SK-N-SH (cell line): ENCODE measurements around the gene FXYD5. TPM values are rescaled to one million over a fixed set of nuclear protein-coding genes. Genes with fewer than 3 reads are reported as not detected.
A peak's percentile ranks its signal among the peaks of the same experiment; 100 is the strongest.

Experiments
- CTCF ChIA-PET: fragments of 300-600, 350-600 bp; formaldehyde crosslinking; extraction: SDS; loops from one replicate; lab custom pipeline; 2021; lab: Yijun Ruan, JAX
- POLR2A ChIA-PET: fragments of 350-600 bp; sonication (Branson Sonifier 250); formaldehyde crosslinking; extraction: SDS; loops from one replicate; lab custom pipeline; 2020; ENCODE audit warnings: antibody characterized with exemption, inconsistent platforms; lab: Yijun Ruan, JAX
- DNase-seq: peaks from one replicate; pipeline ENCODE4 v3.0.0; 2012
- H2AFZ ChIP-seq: fragments of 200-600 bp; sonication (generic); 2 replicates; pipeline ENCODE4 v1.8.1; 2016; ENCODE audit warnings: antibody characterized with exemption, mild to moderate bottlenecking, low read depth
- H3F3A ChIP-seq: fragments of 200-600 bp; sonication (generic); replicated peaks from 2 replicates; pipeline ENCODE3; 2016; ENCODE audit warnings: antibody characterized with exemption, mild to moderate bottlenecking; ENCODE audit not compliant: insufficient read depth
- H3K27ac ChIP-seq, 2 experiments: fragments of 200-500 bp in 1 of 2; fragments of 200-600 bp in 1 of 2; sonication (Bioruptor generic) in 1 of 2; sonication (generic), shearing (Covaris generic) in 1 of 2; 2 replicates each; pipeline versions ENCODE4 v1.5.1 to v1.6.1; 2014 to 2016; ENCODE audit warnings: low read depth in 2 of 2, inconsistent platforms in 1 of 2, low read length in 1 of 2, mild to moderate bottlenecking in 1 of 2, mixed read lengths in 1 of 2
- H3K27me3 ChIP-seq: fragments of 200-600 bp; sonication (generic), shearing (Covaris generic); 2 replicates; pipeline ENCODE4 v1.6.1; 2016; ENCODE audit warnings: mixed run types; ENCODE audit not compliant: insufficient read depth
- H3K36me3 ChIP-seq, 2 experiments: fragments of 200-500 bp in 1 of 2; fragments of 200-600 bp in 1 of 2; sonication (Bioruptor generic) in 1 of 2; sonication (generic) in 1 of 2; replicated peaks in 1 of 2; 2 replicates each; pipeline versions ENCODE3 to v1.5.1; 2014 to 2016; ENCODE audit warnings: low read length in 1 of 2, mild to moderate bottlenecking in 1 of 2; ENCODE audit not compliant: insufficient read depth in 2 of 2, control insufficient read depth in 1 of 2
- H3K4me1 ChIP-seq, 2 experiments: fragments of 200-500 bp in 1 of 2; fragments of 200-600 bp in 1 of 2; sonication (Bioruptor generic) in 1 of 2; sonication (generic), shearing (Covaris generic) in 1 of 2; 2 replicates each; pipeline versions ENCODE4 v1.5.1 to v1.6.1; 2014 to 2016; ENCODE audit warnings: low read depth in 1 of 2, low read length in 1 of 2, mixed run types in 1 of 2; ENCODE audit not compliant: insufficient read depth in 2 of 2, control insufficient read depth in 1 of 2
- H3K4me2 ChIP-seq: fragments of 200-600 bp; sonication (generic), shearing (Covaris generic); 2 replicates; pipeline ENCODE4 v1.6.1; 2017; ENCODE audit warnings: mixed run types
- H3K4me3 ChIP-seq, 2 experiments: fragments of 200-500 bp in 1 of 2; fragments of 200-600 bp in 1 of 2; sonication (Bioruptor generic) in 1 of 2; sonication (generic), shearing (Covaris generic) in 1 of 2; 2 replicates each; pipeline versions ENCODE4 v1.5.1 to v1.8.1; 2014 to 2016; ENCODE audit warnings: low read depth in 2 of 2, inconsistent platforms in 1 of 2, low read length in 1 of 2, mild to moderate bottlenecking in 1 of 2, mixed read lengths in 1 of 2, moderate library complexity in 1 of 2
- H3K79me2 ChIP-seq: fragments of 200-600 bp; sonication (generic); 2 replicates; pipeline ENCODE4 v1.8.1; 2017; ENCODE audit warnings: mild to moderate bottlenecking; ENCODE audit not compliant: insufficient read depth
- H3K9ac ChIP-seq: fragments of 200-600 bp; sonication (generic); 2 replicates; pipeline ENCODE4 v1.6.1; 2017; ENCODE audit warnings: mixed run types
- H3K9me2 ChIP-seq: fragments of 200-600 bp; sonication (generic); 2 replicates; pipeline ENCODE4 v1.6.1; 2017; ENCODE audit warnings: mixed run types
- H3K9me3 ChIP-seq: fragments of 200-600 bp; sonication (generic); 2 replicates; pipeline ENCODE4 v1.6.1; 2017; ENCODE audit warnings: mixed run types, mild to moderate bottlenecking, moderate library complexity
- H4K20me1 ChIP-seq: fragments of 200-600 bp; sonication (generic); 2 replicates; pipeline ENCODE4 v1.6.1; 2017; ENCODE audit warnings: mild to moderate bottlenecking, mixed run types; ENCODE audit not compliant: insufficient read depth
- CHD2 ChIP-seq: fragments of 150-350 bp; IDR thresholded peaks from 2 replicates; pipeline ENCODE4 v1.6.1; 2018; ENCODE audit warnings: low read length; ENCODE audit not compliant: partially characterized antibody
- EZH2phosphoT487 ChIP-seq: fragments of 200-600 bp; sonication (generic); IDR thresholded peaks from 2 replicates; pipeline ENCODE4 v1.6.1; 2017; ENCODE audit warnings: low read depth, mixed run types, mild to moderate bottlenecking, antibody characterized with exemption, moderate library complexity, borderline replicate concordance
- FOSL2 ChIP-seq: IDR thresholded peaks from 2 replicates; pipeline ENCODE4 v1.4.0; 2012; ENCODE audit warnings: low read depth, mild to moderate bottlenecking, moderate library complexity, borderline replicate concordance
- GATA2 ChIP-seq: sonication (generic); formaldehyde crosslinking; IDR thresholded peaks from 2 replicates; pipeline ENCODE4 v1.5.0; 2020; ENCODE audit warnings: mild to moderate bottlenecking, missing genetic modification reagents
- JUND ChIP-seq: IDR thresholded peaks from 2 replicates; pipeline ENCODE4 v1.4.0; 2012
- POLR2AphosphoS5 ChIP-seq: IDR thresholded peaks from 2 replicates; pipeline ENCODE4 v1.6.1; 2012; ENCODE audit warnings: low read depth, low read length
- SMC3 ChIP-seq: IDR thresholded peaks from 2 replicates; pipeline ENCODE4 v1.6.1; 2012; ENCODE audit warnings: low read depth, low read length, improper control_type of control experiment
- TAF1 ChIP-seq: IDR thresholded peaks from 2 replicates; pipeline ENCODE4 v1.6.1; 2012; ENCODE audit warnings: low read depth, mild to moderate bottlenecking, low read length, moderate library complexity, borderline replicate concordance
- YY1 ChIP-seq: IDR thresholded peaks from 2 replicates; pipeline ENCODE4 v1.4.0; 2012; ENCODE audit warnings: low read depth, mild to moderate bottlenecking
- WGBS: methylation state at CpG from one replicate; pipeline ENCODE4 v1.1.6; 2017; ENCODE audit warnings: low lambda C conversion rate; 5-methylcytosine and 5-hydroxymethylcytosine counted together
- polyA plus RNA-seq, 3 experiments: library from polyadenylated mRNA; depleted of rRNA; stranded (reverse); fragments of >200 nt; gene quantifications; 2 replicates each; pipeline ENCODE4 v1.2.3, GENCODE V29; 2012
- TF ChIP-seq, protein P1 (sequence below): IDR thresholded peaks from 2 replicates; pipeline ENCODE4 v1.4.0; 2012; ENCODE audit warnings: low read depth
- TF ChIP-seq, protein P2 (sequence below): fragments of 150-350 bp; IDR thresholded peaks from 2 replicates; pipeline ENCODE4 v1.6.1; 2016; ENCODE audit warnings: mild to moderate bottlenecking, low read depth, low read length
- TF ChIP-seq, protein P3 (sequence below): IDR thresholded peaks from 2 replicates; pipeline ENCODE4 v1.4.0; 2012; ENCODE audit warnings: low read depth, borderline replicate concordance
- TF ChIP-seq, protein P4 (sequence below): fragments of 150-350 bp; IDR thresholded peaks from 2 replicates; pipeline ENCODE4 v1.6.1; 2017; ENCODE audit warnings: antibody characterized with exemption, low read length, low read depth, borderline replicate concordance
- TF ChIP-seq, protein P5 (sequence below): IDR thresholded peaks from 2 replicates; pipeline ENCODE4 v1.4.0; 2012; ENCODE audit warnings: low read depth, borderline replicate concordance

The FXYD5 gene, protein sequence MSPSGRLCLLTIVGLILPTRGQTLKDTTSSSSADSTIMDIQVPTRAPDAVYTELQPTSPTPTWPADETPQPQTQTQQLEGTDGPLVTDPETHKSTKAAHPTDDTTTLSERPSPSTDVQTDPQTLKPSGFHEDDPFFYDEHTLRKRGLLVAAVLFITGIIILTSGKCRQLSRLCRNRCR
- polyA plus RNA-seq (2012; rRNA removed) = 107 and 195 TPM in 2 replicates
- 90.9 and 118 TPM in 2 replicates for polyA plus RNA-seq (2012; cell fraction: cytosol; rRNA removed)
- polyA plus RNA-seq (2012; cell fraction: nucleus; rRNA removed) = 64.6 and 65.4 TPM in 2 replicates

DNA sequence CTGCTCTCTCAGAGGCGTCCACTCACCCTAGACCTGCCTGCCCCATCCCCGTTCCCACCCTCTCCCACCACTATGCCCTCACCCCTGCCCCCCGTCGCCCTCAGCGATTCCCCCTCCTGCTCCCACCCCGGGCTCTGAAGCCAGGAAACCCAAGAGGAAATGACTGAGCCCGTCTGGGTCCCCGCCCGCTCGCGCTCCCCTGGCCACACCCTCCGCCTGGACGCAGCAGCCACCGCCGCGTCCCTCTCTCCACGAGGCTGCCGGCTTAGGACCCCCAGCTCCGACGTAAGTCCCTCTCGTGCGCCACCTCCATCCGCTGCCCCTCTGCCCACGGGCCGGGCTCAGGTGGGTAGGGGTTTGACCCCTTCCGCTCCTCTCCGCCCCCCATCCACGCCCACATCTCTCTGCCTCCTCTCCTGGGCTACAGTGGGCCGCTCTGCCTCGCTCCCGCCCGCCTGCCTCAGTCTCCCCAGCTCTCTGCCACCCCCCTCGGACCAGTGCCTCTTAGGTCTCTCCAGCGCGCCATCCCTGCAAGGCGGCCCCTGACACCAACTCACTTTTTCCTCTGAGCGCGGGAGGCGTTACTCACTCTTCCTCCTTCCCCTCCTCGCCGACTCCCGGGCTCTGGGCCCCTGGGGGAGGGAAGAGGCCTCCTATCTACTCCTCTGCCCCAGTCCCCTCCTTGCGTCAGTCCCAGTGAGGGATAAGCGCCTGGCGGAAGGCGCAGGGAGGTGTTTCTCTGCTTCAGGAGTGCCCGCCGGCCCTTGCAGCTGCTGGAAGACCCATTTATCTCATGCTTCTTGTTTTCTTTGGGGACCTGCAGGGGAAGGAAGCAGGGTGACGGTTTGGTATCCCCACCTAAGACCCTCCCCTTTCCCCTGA, at the start of gene FXYD5:
FXYD5 (plus strand) TSS at position 211 of the 882 bp plus-strand sequence. CDS start 816 bp downstream, outside the sequence.
- 0 out of 2 replicates have a peak, but pooled peaks have one; percentile 11 for TF ChIP-seq POLR2AphosphoS5
- TF ChIP-seq TAF1 = 0 out of 2 replicates have a peak, but pooled peaks have one; percentile 31
- TF ChIP-seq, protein P1, sequence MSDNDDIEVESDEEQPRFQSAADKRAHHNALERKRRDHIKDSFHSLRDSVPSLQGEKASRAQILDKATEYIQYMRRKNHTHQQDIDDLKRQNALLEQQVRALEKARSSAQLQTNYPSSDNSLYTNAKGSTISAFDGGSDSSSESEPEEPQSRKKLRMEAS = peak; percentile 63
- TF ChIP-seq YY1 = no peak
- no peaks in the 10 kb centered on the region for H3K9me3 ChIP-seq
- 2% methylated on average over 34 of the region's 49 CpGs for WGBS
- H3K36me3 ChIP-seq = peaks cover 3 to 16% of the 10 kb centered on the region in 2 experiments
- peak within 1 kb of the TSS; percentile 90 for H3K9ac ChIP-seq
- H4K20me1 ChIP-seq = no peaks in the 10 kb centered on the region
- peaks cover 19% of the 10 kb centered on the region for H3K79me2 ChIP-seq
- ChIA-PET POLR2A (interaction anchor here (0.6 kb wide), 1 partner anchor 555 kb away, joined by 4 read pairs; no protein-coding TSS in a partner anchor), CTCF (interaction anchor here (0.9 to 5.3 kb wide), 10 partner anchors 8 to 117 kb away, joined by 3 to 59 read pairs (median 4); partner anchors contain the start of gene FXYD7)
- H3F3A ChIP-seq = peaks cover 4% of the 10 kb centered on the region
- peak; percentile 60 for DNase-seq
- H3K9me2 ChIP-seq = no peaks in the 10 kb centered on the region
- peaks cover 0 to 3% of the 10 kb centered on the region in 2 experiments; a peak in 2 of 4 replicates for H3K4me1 ChIP-seq
- H2AFZ ChIP-seq = peak within 1 kb of the TSS; percentile 79
- no peaks in the 10 kb centered on the region for H3K27me3 ChIP-seq
- peak within 1 kb of the TSS in 1 of 2 experiments; percentile 57; a peak in 2 of 4 replicates for H3K27ac ChIP-seq
- H3K4me2 ChIP-seq = peak within 1 kb of the TSS; percentile 98
- H3K4me3 ChIP-seq = peak within 1 kb of the TSS; percentile 62 to 90

DNA sequence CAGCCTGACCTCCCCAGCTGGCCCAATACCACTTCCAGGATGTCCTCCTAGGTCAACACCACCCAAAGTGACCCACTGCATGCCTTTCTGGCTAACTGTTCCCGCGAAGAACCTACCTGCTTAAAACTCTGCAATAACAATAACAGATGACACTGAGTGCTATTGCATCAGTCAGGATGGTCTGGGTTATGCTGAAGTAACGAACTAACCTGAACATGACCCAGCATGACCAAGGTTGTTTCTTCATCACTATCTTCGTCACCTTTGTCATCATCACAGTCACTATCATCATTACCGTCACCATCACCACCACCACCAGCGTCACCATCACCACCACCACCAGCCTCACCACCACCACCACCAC, 49.5 kb upstream of the FXYD5 start:
- WGBS = 83% methylated on average over 6 of the region's 6 CpGs
- no peak for DNase-seq
- no peaks in the 10 kb centered on the region for H3K27me3 ChIP-seq
- H2AFZ ChIP-seq = no peak overlapping the region
- no peak overlapping the region for H3K27ac ChIP-seq
- H3K9ac ChIP-seq = no peak overlapping the region
- no peaks in the 10 kb centered on the region for H3K9me2 ChIP-seq
- H3F3A ChIP-seq = peaks cover 4% of the 10 kb centered on the region
- H3K4me1 ChIP-seq = no peaks in the 10 kb centered on the region
- ChIA-PET CTCF (interaction anchor here (1.6 kb wide), 1 partner anchor 10 kb away, joined by 6 read pairs; no protein-coding TSS in a partner anchor), POLR2A (no interaction called here)
- H3K4me2 ChIP-seq = no peak overlapping the region
- no peak overlapping the region for H3K4me3 ChIP-seq
- no peaks in the 10 kb centered on the region for H4K20me1 ChIP-seq
- no peaks in the 10 kb centered on the region for H3K9me3 ChIP-seq
- H3K36me3 ChIP-seq = no peaks in the 10 kb centered on the region
- TF ChIP-seq, protein P2, sequence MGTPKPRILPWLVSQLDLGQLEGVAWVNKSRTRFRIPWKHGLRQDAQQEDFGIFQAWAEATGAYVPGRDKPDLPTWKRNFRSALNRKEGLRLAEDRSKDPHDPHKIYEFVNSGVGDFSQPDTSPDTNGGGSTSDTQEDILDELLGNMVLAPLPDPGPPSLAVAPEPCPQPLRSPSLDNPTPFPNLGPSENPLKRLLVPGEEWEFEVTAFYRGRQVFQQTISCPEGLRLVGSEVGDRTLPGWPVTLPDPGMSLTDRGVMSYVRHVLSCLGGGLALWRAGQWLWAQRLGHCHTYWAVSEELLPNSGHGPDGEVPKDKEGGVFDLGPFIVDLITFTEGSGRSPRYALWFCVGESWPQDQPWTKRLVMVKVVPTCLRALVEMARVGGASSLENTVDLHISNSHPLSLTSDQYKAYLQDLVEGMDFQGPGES = no peak
- TF ChIP-seq FOSL2 = no peak
- no peak for TF ChIP-seq JUND
- TF ChIP-seq, protein P3, sequence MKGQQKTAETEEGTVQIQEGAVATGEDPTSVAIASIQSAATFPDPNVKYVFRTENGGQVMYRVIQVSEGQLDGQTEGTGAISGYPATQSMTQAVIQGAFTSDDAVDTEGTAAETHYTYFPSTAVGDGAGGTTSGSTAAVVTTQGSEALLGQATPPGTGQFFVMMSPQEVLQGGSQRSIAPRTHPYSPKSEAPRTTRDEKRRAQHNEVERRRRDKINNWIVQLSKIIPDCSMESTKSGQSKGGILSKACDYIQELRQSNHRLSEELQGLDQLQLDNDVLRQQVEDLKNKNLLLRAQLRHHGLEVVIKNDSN = no peak
- TF ChIP-seq SMC3 = no peak
- TF ChIP-seq CHD2 = no peak
- TF ChIP-seq, protein P4, sequence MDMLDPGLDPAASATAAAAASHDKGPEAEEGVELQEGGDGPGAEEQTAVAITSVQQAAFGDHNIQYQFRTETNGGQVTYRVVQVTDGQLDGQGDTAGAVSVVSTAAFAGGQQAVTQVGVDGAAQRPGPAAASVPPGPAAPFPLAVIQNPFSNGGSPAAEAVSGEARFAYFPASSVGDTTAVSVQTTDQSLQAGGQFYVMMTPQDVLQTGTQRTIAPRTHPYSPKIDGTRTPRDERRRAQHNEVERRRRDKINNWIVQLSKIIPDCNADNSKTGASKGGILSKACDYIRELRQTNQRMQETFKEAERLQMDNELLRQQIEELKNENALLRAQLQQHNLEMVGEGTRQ = no peak
- TF ChIP-seq, protein P5, sequence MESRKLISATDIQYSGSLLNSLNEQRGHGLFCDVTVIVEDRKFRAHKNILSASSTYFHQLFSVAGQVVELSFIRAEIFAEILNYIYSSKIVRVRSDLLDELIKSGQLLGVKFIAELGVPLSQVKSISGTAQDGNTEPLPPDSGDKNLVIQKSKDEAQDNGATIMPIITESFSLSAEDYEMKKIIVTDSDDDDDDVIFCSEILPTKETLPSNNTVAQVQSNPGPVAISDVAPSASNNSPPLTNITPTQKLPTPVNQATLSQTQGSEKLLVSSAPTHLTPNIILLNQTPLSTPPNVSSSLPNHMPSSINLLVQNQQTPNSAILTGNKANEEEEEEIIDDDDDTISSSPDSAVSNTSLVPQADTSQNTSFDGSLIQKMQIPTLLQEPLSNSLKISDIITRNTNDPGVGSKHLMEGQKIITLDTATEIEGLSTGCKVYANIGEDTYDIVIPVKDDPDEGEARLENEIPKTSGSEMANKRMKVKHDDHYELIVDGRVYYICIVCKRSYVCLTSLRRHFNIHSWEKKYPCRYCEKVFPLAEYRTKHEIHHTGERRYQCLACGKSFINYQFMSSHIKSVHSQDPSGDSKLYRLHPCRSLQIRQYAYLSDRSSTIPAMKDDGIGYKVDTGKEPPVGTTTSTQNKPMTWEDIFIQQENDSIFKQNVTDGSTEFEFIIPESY = no peak
- no peak for TF ChIP-seq GATA2 (CRISPR knock-in tag)
- TF ChIP-seq EZH2phosphoT487 = no peak
- no peaks in the 10 kb centered on the region for H3K79me2 ChIP-seq
